Measurements from ENCODE around the gene AKAP11.
"Not testable (repeated sequence)": the region's sequence is repeated elsewhere in the genome, so short reads cannot be mapped to it uniquely, and the experiment has no call there.

Gene AKAP11

DNA sequence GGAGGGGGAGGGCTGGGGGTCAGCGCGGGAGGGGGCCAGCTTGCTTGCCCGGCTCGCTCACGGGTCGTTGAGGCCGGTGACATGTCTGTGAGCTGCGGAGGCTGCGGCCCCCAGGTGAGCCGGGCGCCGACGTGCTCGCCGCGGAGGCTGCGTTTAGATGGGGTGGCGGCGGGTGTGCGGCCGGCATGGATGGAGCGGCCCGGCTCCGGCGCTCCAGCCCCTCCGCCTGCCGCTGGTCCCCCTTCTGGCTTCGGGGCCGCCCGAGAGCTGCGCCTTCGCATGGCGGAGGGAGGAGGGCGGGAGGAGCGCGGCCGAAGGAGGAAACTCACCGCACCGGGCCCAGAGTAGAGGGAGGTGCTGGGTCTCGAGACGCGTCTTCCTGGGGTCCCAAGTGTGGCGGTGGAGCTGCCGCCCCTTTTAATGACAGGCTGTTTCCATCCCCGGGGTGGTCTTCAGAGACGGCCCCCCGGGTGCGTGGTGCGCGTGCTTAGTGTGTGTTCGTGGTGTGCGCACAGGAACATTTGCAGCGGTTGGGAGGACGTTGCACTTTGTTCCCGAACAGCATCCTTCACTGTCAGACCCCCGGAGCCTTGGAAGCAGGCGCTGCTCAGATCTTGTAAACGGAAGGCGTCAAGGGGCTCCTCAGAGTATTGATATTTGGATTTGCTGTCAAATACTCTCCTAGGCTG lies at the start of gene AKAP11:
Gene AKAP11, plus strand, starts transcription at position 38 of the 689 bp plus-strand sequence. CDS start 14,197 bp downstream, outside the sequence.
- H3K9me3 Mint-ChIP-seq = no peaks in the 10 kb centered on the region
- peak within 1 kb of the TSS; percentile 94 for H3K4me3 Mint-ChIP-seq
- peak within 1 kb of the TSS; percentile 95 for H3K27ac Mint-ChIP-seq (ENCODE audit: low read depth)
- peak; percentile 24 to 31 for DNase-seq (ENCODE audit: low spot score in 2 of 2)
- peaks cover 19% of the 10 kb centered on the region for H3K36me3 Mint-ChIP-seq (ENCODE audit: insufficient read depth)
- peaks cover 61% of the 10 kb centered on the region for H3K4me1 Mint-ChIP-seq
- peak; percentile 30 for ATAC-seq (replicated peaks; ENCODE audit: extremely low read depth, poor library complexity, severe bottlenecking)
- no peaks in the 10 kb centered on the region for H3K27me3 Mint-ChIP-seq

- Mint-ChIP-seq H3K9me3 (no peaks in the 10 kb centered on the region), H3K36me3 (ENCODE audit: insufficient read depth) (peaks cover 21% of the 10 kb centered on the region)
These were observed 48.3 kb upstream of the AKAP11 start for GRCh38 chr13:42223681-42224080.

GRCh38 chr13:42225051-42225450 lies 46.9 kb upstream of the AKAP11 start:
- H3K9me3 Mint-ChIP-seq = no peaks in the 10 kb centered on the region
- H3K36me3 Mint-ChIP-seq (ENCODE audit: insufficient read depth) = peaks cover 15% of the 10 kb centered on the region
- H3K4me1 Mint-ChIP-seq = no peaks in the 10 kb centered on the region
- no peaks in the 10 kb centered on the region for H3K27me3 Mint-ChIP-seq
- H3K4me3 Mint-ChIP-seq = no peak overlapping the region
- DNase-seq (ENCODE audit: low spot score in 2 of 2) (no peak), ATAC-seq (replicated peaks; ENCODE audit: extremely low read depth, poor library complexity, severe bottlenecking) (no peak)
- no peak overlapping the region for H3K27ac Mint-ChIP-seq (ENCODE audit: low read depth)

More at GRCh38 chr13:42223681-42224080, 48.3 kb upstream of the AKAP11 start:
- no peak for DNase-seq (ENCODE audit: low spot score in 2 of 2)
- Mint-ChIP-seq H3K27ac (ENCODE audit: low read depth) (no peak overlapping the region), H3K4me1 (no peaks in the 10 kb centered on the region), H3K27me3 (no peaks in the 10 kb centered on the region), H3K4me3 (no peak overlapping the region)
- no peak for ATAC-seq (replicated peaks; ENCODE audit: extremely low read depth, poor library complexity, severe bottlenecking)

GRCh38 chr13:42226759-42227158 lies 45.2 kb upstream of the AKAP11 start:
- ATAC-seq (replicated peaks; ENCODE audit: extremely low read depth, poor library complexity, severe bottlenecking); H3K9me3 Mint-ChIP-seq; DNase-seq (ENCODE audit: low spot score in 2 of 2); H3K27ac Mint-ChIP-seq (ENCODE audit: low read depth); H3K27me3 Mint-ChIP-seq; H3K4me1 Mint-ChIP-seq; H3K4me3 Mint-ChIP-seq: not testable (repeated sequence)
- peaks cover 10% of the 10 kb centered on the region for H3K36me3 Mint-ChIP-seq (ENCODE audit: insufficient read depth)

DNA sequence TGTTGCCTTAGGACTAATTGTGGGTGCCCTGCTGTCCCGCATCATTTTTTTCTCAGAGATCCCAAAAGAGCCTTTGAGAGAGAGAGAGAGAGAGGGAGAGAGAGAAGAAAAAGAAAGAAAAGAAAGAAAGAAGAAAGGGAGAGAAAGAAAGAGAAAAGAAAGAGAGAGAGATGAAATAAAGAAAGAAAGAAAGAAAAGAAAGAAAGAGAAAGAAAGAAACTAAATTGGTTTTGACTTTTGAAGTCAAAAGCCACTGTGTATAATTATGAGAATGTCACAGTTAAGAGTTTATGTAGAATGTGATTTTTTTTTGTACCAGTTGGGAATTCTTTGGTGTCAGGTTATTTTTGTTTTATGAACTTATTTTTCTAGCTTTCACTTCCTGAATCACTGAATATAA lies 43.4 kb upstream of the AKAP11 start:
- DNase-seq (ENCODE audit: low spot score in 2 of 2) = no peak
- Mint-ChIP-seq H3K4me1 (no peaks in the 10 kb centered on the region), H3K27ac (ENCODE audit: low read depth) (no peak overlapping the region), H3K4me3 (no peak overlapping the region), H3K9me3 (no peaks in the 10 kb centered on the region), H3K36me3 (ENCODE audit: insufficient read depth) (peaks cover 9% of the 10 kb centered on the region), H3K27me3 (no peaks in the 10 kb centered on the region)
- ATAC-seq (replicated peaks; ENCODE audit: extremely low read depth, poor library complexity, severe bottlenecking) = no peak

DNA sequence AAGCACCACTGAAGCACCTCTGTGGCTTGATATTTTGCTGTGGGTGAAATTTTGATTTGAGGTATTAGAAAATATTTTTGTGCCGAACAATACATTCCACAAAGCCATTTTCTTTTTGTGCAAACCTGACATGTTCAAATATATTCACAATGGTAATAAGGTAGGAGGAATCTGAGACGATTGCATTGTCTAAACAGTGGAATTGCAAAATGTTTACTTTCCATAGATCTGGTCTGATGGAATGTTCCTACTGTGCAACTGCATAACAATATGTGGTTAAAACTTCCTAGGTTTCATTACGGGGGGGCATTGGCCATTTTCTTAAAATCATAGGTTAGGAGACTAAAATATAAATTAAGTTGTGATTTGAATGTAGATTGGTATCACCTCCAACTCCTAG lies 42.7 kb upstream of the AKAP11 start:
- H3K27me3 Mint-ChIP-seq = no peaks in the 10 kb centered on the region
- ATAC-seq (replicated peaks; ENCODE audit: extremely low read depth, poor library complexity, severe bottlenecking) (no peak), DNase-seq (ENCODE audit: low spot score in 2 of 2) (no peak)
- no peaks in the 10 kb centered on the region for H3K9me3 Mint-ChIP-seq
- no peak overlapping the region for H3K4me3 Mint-ChIP-seq
- no peaks in the 10 kb centered on the region for H3K4me1 Mint-ChIP-seq
- H3K27ac Mint-ChIP-seq (ENCODE audit: low read depth) = no peak overlapping the region
- peaks cover 9% of the 10 kb centered on the region for H3K36me3 Mint-ChIP-seq (ENCODE audit: insufficient read depth)

- no peak for ATAC-seq (replicated peaks; ENCODE audit: extremely low read depth, poor library complexity, severe bottlenecking)
- Mint-ChIP-seq H3K4me1 (no peaks in the 10 kb centered on the region), H3K27me3 (no peaks in the 10 kb centered on the region), H3K9me3 (no peaks in the 10 kb centered on the region), H3K27ac (ENCODE audit: low read depth) (no peak overlapping the region), H3K36me3 (ENCODE audit: insufficient read depth) (peaks cover 5% of the 10 kb centered on the region), H3K4me3 (no peak overlapping the region)
- DNase-seq (ENCODE audit: low spot score in 2 of 2) = no peak
These were observed 39.3 kb upstream of the AKAP11 start for GRCh38 chr13:42232671-42233070.

- no peaks in the 10 kb centered on the region for H3K27me3 Mint-ChIP-seq
- peaks cover 1% of the 10 kb centered on the region for H3K36me3 Mint-ChIP-seq (ENCODE audit: insufficient read depth)
- no peak overlapping the region for H3K27ac Mint-ChIP-seq (ENCODE audit: low read depth)
- no peaks in the 10 kb centered on the region for H3K9me3 Mint-ChIP-seq
- DNase-seq (ENCODE audit: low spot score in 2 of 2) (no peak), ATAC-seq (replicated peaks; ENCODE audit: extremely low read depth, poor library complexity, severe bottlenecking) (no peak)
- no peaks in the 10 kb centered on the region for H3K4me1 Mint-ChIP-seq
- no peak overlapping the region for H3K4me3 Mint-ChIP-seq
These were observed 38.2 kb upstream of the AKAP11 start for GRCh38 chr13:42233726-42234125.

GRCh38 chr13:42239161-42239560 lies 32.8 kb upstream of the AKAP11 start:
- no peak for ATAC-seq (replicated peaks; ENCODE audit: extremely low read depth, poor library complexity, severe bottlenecking)
- no peak overlapping the region for H3K4me3 Mint-ChIP-seq
- no peaks in the 10 kb centered on the region for H3K4me1 Mint-ChIP-seq
- H3K27me3 Mint-ChIP-seq = no peaks in the 10 kb centered on the region
- no peaks in the 10 kb centered on the region for H3K9me3 Mint-ChIP-seq
- no peak for DNase-seq (ENCODE audit: low spot score in 2 of 2)
- no peak overlapping the region for H3K27ac Mint-ChIP-seq (ENCODE audit: low read depth)
- H3K36me3 Mint-ChIP-seq (ENCODE audit: insufficient read depth) = peaks cover 5% of the 10 kb centered on the region

GRCh38 chr13:42239644-42240043 lies 32.3 kb upstream of the AKAP11 start:
- Mint-ChIP-seq H3K4me3 (no peak overlapping the region), H3K27me3 (no peaks in the 10 kb centered on the region), H3K27ac (ENCODE audit: low read depth) (no peak overlapping the region), H3K4me1 (no peaks in the 10 kb centered on the region), H3K9me3 (no peaks in the 10 kb centered on the region), H3K36me3 (ENCODE audit: insufficient read depth) (peaks cover 5% of the 10 kb centered on the region)
- no peak for DNase-seq (ENCODE audit: low spot score in 2 of 2)
- ATAC-seq (replicated peaks; ENCODE audit: extremely low read depth, poor library complexity, severe bottlenecking) = no peak

GRCh38 chr13:42246541-42246940 lies 25.4 kb upstream of the AKAP11 start:
- Mint-ChIP-seq H3K27me3 (peaks cover 5% of the 10 kb centered on the region), H3K9me3 (no peaks in the 10 kb centered on the region), H3K4me3 (no peak overlapping the region), H3K4me1 (no peaks in the 10 kb centered on the region), H3K27ac (ENCODE audit: low read depth) (no peak overlapping the region), H3K36me3 (ENCODE audit: insufficient read depth) (peaks cover 5% of the 10 kb centered on the region)
- DNase-seq (ENCODE audit: low spot score in 2 of 2) (no peak), ATAC-seq (replicated peaks; ENCODE audit: extremely low read depth, poor library complexity, severe bottlenecking) (no peak)

DNA sequence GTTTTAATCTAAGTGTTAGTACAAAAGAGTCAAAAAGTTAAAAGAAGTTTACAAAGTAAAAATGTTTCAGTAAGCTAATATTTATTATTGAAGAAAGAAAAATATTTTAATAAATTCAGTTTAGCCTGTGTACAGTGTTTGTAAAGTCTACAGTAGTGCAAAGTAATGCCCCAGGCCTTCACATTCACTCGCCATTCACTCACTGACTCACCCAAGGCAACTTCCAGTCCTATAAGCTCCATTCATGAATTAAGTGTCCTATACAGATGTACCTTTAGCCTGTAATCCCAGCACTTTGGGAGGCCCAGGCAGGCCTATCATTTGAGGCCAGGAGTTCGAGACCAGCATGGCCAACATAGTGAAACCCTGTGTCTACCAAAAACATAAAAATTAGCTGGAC lies 24.1 kb upstream of the AKAP11 start:
- no peaks in the 10 kb centered on the region for H3K4me1 Mint-ChIP-seq
- ATAC-seq (replicated peaks; ENCODE audit: extremely low read depth, poor library complexity, severe bottlenecking) = no peak
- H3K4me3 Mint-ChIP-seq = no peak overlapping the region
- no peak for DNase-seq (ENCODE audit: low spot score in 2 of 2)
- no peak overlapping the region for H3K27ac Mint-ChIP-seq (ENCODE audit: low read depth)
- H3K27me3 Mint-ChIP-seq = peaks cover 11% of the 10 kb centered on the region
- H3K36me3 Mint-ChIP-seq (ENCODE audit: insufficient read depth) = peaks cover 5% of the 10 kb centered on the region
- no peaks in the 10 kb centered on the region for H3K9me3 Mint-ChIP-seq

DNA sequence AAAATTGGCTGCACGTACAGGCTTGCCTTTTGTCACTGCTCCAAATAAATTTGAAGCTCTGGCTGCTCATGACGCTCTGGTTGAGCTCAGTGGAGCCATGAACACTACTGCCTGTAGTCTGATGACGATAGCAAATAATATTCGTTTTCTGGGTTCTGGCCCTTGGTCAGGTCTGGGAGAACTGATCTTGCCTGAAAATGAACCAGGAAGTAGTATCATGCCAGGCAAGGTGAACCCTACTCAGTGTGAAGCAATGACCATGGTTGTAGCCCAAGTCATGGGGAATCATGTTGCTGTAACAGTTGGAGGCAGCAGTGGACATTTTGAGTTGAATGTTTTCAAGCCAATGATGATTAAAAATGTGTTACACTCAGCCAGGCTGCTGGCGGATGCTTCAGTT lies 16.1 kb upstream of the AKAP11 start:
- ATAC-seq (replicated peaks; ENCODE audit: extremely low read depth, poor library complexity, severe bottlenecking) (no peak), DNase-seq (ENCODE audit: low spot score in 2 of 2) (no peak)
- no peaks in the 10 kb centered on the region for H3K4me1 Mint-ChIP-seq
- H3K27me3 Mint-ChIP-seq = peaks cover 12% of the 10 kb centered on the region
- no peak overlapping the region for H3K4me3 Mint-ChIP-seq
- H3K36me3 Mint-ChIP-seq (ENCODE audit: insufficient read depth) = no peaks in the 10 kb centered on the region
- H3K9me3 Mint-ChIP-seq = no peaks in the 10 kb centered on the region
- H3K27ac Mint-ChIP-seq (ENCODE audit: low read depth) = no peak overlapping the region

All from central memory CD8-positive, alpha-beta T cell (primary cell).